ENCODE data around the gene NUP210L. TPM values are rescaled to one million over a fixed set of nuclear protein-coding genes. Genes with fewer than 3 reads are reported as not detected.

NUP210L gene
- total and polyA plus RNA-seq, 7 donors: under 0.01 to 0.01 (median under 0.01) TPM; not detected in 4

DNA sequence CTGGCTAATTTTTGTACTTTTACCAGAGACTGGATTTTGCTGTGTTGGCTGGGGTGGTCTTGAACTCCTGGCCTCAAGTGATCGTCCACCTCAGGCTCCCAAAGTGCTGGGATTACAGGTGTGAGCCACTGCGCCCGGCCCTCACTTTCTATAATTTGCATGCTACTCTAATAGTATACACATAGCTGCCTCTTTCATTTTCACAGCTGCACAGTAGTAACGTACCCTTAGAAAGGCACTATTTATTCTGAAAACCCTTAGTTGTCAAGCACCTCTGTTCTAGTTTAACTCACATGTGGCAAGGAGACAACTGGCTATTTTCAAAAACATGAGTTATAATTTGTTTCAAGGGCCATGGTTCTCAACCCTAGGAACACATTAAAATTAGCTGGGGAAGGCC, 19.8 kb upstream of the NUP210L start:
- Histone ChIP-seq H3K4me1 (peaks cover 0 to 43% (median 36%) of the 10 kb centered on the region in 4 donors), H3K9me3 (no peaks in the 10 kb centered on the region), H3K27me3 (no peaks in the 10 kb centered on the region), H3K4me3 (no peak overlapping the region), H3K36me3 (peaks cover 33 to 61% (median 39%) of the 10 kb centered on the region in 4 donors), H3K27ac (no peak overlapping the region)
- intact Hi-C loops (cut with DNase I): no loop called here
- TF ChIP-seq EP300 (IDR thresholded peaks at IDR 0.05) (no peak), POLR2A (IDR thresholded peaks at IDR 0.05) (no peak), POLR2AphosphoS5 (IDR thresholded peaks at IDR 0.05) (no peak)
- TF ChIP-seq, protein P1, sequence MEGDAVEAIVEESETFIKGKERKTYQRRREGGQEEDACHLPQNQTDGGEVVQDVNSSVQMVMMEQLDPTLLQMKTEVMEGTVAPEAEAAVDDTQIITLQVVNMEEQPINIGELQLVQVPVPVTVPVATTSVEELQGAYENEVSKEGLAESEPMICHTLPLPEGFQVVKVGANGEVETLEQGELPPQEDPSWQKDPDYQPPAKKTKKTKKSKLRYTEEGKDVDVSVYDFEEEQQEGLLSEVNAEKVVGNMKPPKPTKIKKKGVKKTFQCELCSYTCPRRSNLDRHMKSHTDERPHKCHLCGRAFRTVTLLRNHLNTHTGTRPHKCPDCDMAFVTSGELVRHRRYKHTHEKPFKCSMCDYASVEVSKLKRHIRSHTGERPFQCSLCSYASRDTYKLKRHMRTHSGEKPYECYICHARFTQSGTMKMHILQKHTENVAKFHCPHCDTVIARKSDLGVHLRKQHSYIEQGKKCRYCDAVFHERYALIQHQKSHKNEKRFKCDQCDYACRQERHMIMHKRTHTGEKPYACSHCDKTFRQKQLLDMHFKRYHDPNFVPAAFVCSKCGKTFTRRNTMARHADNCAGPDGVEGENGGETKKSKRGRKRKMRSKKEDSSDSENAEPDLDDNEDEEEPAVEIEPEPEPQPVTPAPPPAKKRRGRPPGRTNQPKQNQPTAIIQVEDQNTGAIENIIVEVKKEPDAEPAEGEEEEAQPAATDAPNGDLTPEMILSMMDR (IDR thresholded peaks at IDR 0.05): no peak
- 86 to 94% methylated on average over 4 of the region's 4 CpGs for WGBS, 2 donors
- no peak for DNase-seq

DNA sequence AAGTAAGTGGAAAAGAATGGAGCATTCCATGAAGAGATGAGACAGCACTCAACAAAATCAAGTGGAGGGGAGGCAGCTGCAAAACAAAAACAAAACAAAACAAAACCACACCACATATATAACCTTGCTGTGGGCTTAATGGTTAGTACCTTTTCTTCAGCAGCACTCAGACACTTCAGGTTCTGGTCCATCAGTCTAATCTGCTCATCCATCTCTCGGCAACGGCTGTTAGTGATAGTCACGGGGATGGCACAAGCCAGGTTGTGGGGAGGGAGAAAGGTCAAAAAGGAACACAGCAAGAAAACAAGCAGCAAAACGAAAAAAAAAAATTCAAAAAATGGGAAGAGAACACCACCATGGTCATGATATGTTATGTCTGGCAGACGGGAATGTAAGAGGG, 17.0 kb upstream of the NUP210L start:
- Histone ChIP-seq H3K9me3 (no peaks in the 10 kb centered on the region), H3K27me3 (no peaks in the 10 kb centered on the region), H3K27ac (no peak overlapping the region), H3K4me1 (peaks cover 0 to 17% (median 12%) of the 10 kb centered on the region in 4 donors), H3K36me3 (peaks cover 43 to 88% (median 61%) of the 10 kb centered on the region in 4 donors), H3K4me3 (no peak overlapping the region)
- intact Hi-C loops (cut with DNase I): no loop called here
- TF ChIP-seq, protein P1 (IDR thresholded peaks at IDR 0.05): no peak
- TF ChIP-seq EP300 (IDR thresholded peaks at IDR 0.05) (no peak), POLR2A (IDR thresholded peaks at IDR 0.05) (no peak), POLR2AphosphoS5 (IDR thresholded peaks at IDR 0.05) (no peak)
- DNase-seq: no peak
- WGBS, 2 donors: 95 to 96% methylated on average over 5 of the region's 5 CpGs

DNA sequence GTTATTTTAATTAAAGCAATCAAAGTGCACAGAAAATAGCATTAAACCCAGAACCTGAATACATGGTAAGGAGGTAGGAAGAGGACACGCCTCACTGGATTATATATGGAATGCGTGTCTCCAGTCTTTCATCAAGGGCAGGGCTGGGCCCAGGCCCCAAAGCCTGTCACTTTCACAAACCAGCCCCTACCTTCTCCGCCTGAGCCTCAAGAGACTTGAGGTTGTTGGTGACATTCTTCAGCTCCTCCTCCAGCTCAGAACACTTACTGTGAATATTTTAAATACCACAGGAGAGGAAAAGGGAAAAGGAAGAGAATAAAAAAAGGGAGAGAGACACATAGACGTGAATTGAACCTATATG, 16.3 kb upstream of the NUP210L start:
- H3K27me3 ChIP-seq: no peaks in the 10 kb centered on the region
- WGBS, 2 donors: 92 to 93% methylated on average over 4 of the region's 4 CpGs
- peaks cover 0 to 10% (median 6%) of the 10 kb centered on the region in 4 donors for H3K4me1 ChIP-seq
- no peak for TF ChIP-seq POLR2A (IDR thresholded peaks at IDR 0.05)
- TF ChIP-seq, protein P1 (IDR thresholded peaks at IDR 0.05): no peak
- no peak for TF ChIP-seq POLR2AphosphoS5 (IDR thresholded peaks at IDR 0.05)
- TF ChIP-seq EP300 (IDR thresholded peaks at IDR 0.05): no peak
- no peak overlapping the region for H3K4me3 ChIP-seq
- no peak overlapping the region for H3K27ac ChIP-seq
- no peak for DNase-seq
- H3K36me3 ChIP-seq: peaks cover 43 to 95% (median 68%) of the 10 kb centered on the region in 4 donors
- intact Hi-C loops (cut with DNase I): no loop called here
- H3K9me3 ChIP-seq: no peaks in the 10 kb centered on the region

DNA sequence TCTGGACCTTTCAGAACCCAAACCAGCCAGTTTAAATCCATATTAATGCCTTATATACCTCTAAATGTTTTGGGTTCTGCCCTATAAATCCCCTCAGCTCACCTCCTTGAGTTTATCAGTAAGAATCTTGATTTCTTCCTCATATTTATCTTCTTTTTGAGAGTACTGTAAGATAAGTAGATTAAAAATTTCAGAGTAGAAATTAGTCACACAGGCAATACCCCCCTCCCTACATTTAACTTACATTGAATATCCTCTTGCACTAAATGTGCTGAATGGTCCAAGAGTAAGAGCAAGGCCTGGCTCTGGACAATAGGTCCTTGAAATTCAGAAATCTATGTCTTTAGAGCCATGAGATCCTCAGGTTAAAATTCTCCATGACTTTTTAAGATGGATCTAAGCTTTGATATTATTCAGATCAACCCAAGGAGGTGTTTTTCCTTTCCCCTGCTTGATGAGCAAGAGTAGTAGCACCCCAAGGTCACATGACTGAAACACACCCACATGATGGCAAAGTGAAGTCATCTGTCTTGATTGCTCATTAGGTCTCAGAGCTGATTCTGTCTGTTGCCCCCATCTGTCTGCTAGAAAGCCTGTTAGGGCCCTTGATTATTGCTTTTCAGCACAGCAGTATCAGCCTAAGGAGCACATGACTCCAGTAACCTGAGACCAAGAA, 15.8 kb upstream of the NUP210L start:
- no peak for DNase-seq
- Histone ChIP-seq H3K27me3 (no peaks in the 10 kb centered on the region), H3K4me3 (no peak overlapping the region), H3K27ac (no peak overlapping the region), H3K36me3 (peaks cover 46 to 98% (median 71%) of the 10 kb centered on the region in 4 donors), H3K9me3 (no peaks in the 10 kb centered on the region), H3K4me1 (peaks cover 0 to 5% (median under 1%) of the 10 kb centered on the region in 4 donors)
- TF ChIP-seq EP300 (IDR thresholded peaks at IDR 0.05): no peak
- TF ChIP-seq POLR2A (IDR thresholded peaks at IDR 0.05): no peak
- TF ChIP-seq POLR2AphosphoS5 (IDR thresholded peaks at IDR 0.05): no peak
- TF ChIP-seq, protein P1 (IDR thresholded peaks at IDR 0.05): no peak
- intact Hi-C loops (cut with DNase I): no loop called here

DNA sequence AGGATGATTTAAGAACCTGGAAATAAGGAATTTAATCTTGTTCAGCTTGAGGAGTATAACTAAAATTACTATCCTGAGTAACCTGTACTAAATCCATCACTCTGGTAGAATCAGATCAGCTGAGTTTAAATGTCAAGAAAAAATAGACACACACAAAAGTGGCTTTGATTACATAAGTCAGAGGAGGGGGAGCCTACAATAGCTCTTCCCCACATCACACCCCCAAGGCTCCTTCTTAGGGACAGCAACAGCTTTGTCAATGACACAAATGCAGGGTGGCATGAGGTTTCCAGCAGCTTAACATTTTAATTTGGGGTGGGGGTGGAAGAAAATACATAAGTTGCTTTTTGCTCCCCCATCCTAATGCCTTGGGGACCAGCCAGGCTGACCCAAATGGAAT, 12.6 kb upstream of the NUP210L start:
- H3K36me3 ChIP-seq: peaks cover 39 to 100% (median 79%) of the 10 kb centered on the region in 4 donors
- intact Hi-C loops (cut with DNase I): no loop called here
- H3K9me3 ChIP-seq: no peaks in the 10 kb centered on the region
- H3K4me3 ChIP-seq: no peak overlapping the region
- TF ChIP-seq EP300 (IDR thresholded peaks at IDR 0.05): no peak
- H3K27me3 ChIP-seq: no peaks in the 10 kb centered on the region
- no peak overlapping the region for H3K27ac ChIP-seq
- no peak for DNase-seq
- no peaks in the 10 kb centered on the region for H3K4me1 ChIP-seq

Data from sigmoid colon (tissue), 7 donors.